OCI-LY1 (cell line): ENCODE results near the gene AGR3.

ENCODE experiments used
- CTCF ChIP-seq: fragments of 200-600 bp; sonication (generic), shearing (Covaris generic); IDR thresholded peaks from 2 replicates; pipeline ENCODE4 v1.5.1; 2017; ENCODE audit warnings: mild to moderate bottlenecking, antibody characterized with exemption, low read length, moderate library complexity, mixed read lengths
- EZH2 ChIP-seq: fragments of 200-600 bp; sonication (generic), shearing (Covaris generic); IDR thresholded peaks from 2 replicates; pipeline ENCODE4 v1.8.0; 2017; ENCODE audit warnings: borderline replicate concordance, mixed run types, mild to moderate bottlenecking, antibody characterized with exemption, low read length, moderate library complexity, mixed read lengths

- no peak for TF ChIP-seq CTCF
- TF ChIP-seq EZH2 = no peak
These were observed 36.0 kb downstream of the AGR3 start for GRCh38 chr7:16845746-16846145.
